Activated T-cell treated with anti-CD3 and anti-CD28 coated beads for 24 hours (primary cell): ENCODE results near the gene EEF1A1.
"Not testable (repeated sequence)": the region's sequence is repeated elsewhere in the genome, so short reads cannot be mapped to it uniquely, and the experiment has no call there.

Experiments
- DNase-seq: peaks from one replicate; pipeline ENCODE4 v3.0.0-alpha.2; 2020; ENCODE audit warnings: low read depth

The EEF1A1 gene

GRCh38 chr6:73520688-73521350 lies at the start of gene EEF1A1:
TSS of gene EEF1A1 (minus strand) at chr6:73521032. CDS start at chr6:73520026, 1,006 bp downstream.
- DNase-seq = peak; percentile 100

- no peak for DNase-seq
Observed at GRCh38 chr6:73569121-73569520, 48.3 kb upstream of the EEF1A1 start.

GRCh38 chr6:73566954-73567591 lies 46.2 kb upstream of the EEF1A1 start:
- no peak for DNase-seq

GRCh38 chr6:73566486-73566871 lies 45.6 kb upstream of the EEF1A1 start:
- not testable (repeated sequence) for DNase-seq

GRCh38 chr6:73565767-73566485 lies 45.1 kb upstream of the EEF1A1 start:
- DNase-seq = no peak

- no peak for DNase-seq
Observed at GRCh38 chr6:73564578-73565345, 43.9 kb upstream of the EEF1A1 start.

- DNase-seq = no peak
Observed at GRCh38 chr6:73562558-73562957, 41.7 kb upstream of the EEF1A1 start.

- DNase-seq = no peak
Observed at GRCh38 chr6:73560853-73561407, 40.1 kb upstream of the EEF1A1 start.

GRCh38 chr6:73560182-73560732 lies 39.4 kb upstream of the EEF1A1 start:
- no peak for DNase-seq

GRCh38 chr6:73559399-73559794 lies 38.6 kb upstream of the EEF1A1 start:
- DNase-seq = not testable (repeated sequence)

- DNase-seq = no peak
Observed at GRCh38 chr6:73558624-73559398, 38.0 kb upstream of the EEF1A1 start.

- DNase-seq = no peak
Observed at GRCh38 chr6:73556836-73557235, 36.0 kb upstream of the EEF1A1 start.

GRCh38 chr6:73555380-73555949 lies 34.6 kb upstream of the EEF1A1 start:
- not testable (repeated sequence) for DNase-seq

GRCh38 chr6:73551115-73551514 lies 30.3 kb upstream of the EEF1A1 start:
- DNase-seq = not testable (repeated sequence)

GRCh38 chr6:73548458-73549446 lies 27.9 kb upstream of the EEF1A1 start:
- DNase-seq = no peak

- DNase-seq = no peak
Observed at GRCh38 chr6:73547036-73547435, 26.2 kb upstream of the EEF1A1 start.

- DNase-seq = no peak
Observed at GRCh38 chr6:73542891-73543290, 22.1 kb upstream of the EEF1A1 start.

GRCh38 chr6:73542481-73542880 lies 21.6 kb upstream of the EEF1A1 start:
- DNase-seq = not testable (repeated sequence)

- no peak for DNase-seq
Observed at GRCh38 chr6:73538116-73538779, 17.4 kb upstream of the EEF1A1 start.
